Neutrophil (primary cell): ENCODE data around the gene VANGL1.

Experiments
- H3K27ac ChIP-seq: fragments of 200-600 bp; sonication (generic); 2 replicates; pipeline ENCODE4 v1.5.1; 2016; ENCODE audit warnings: mild to moderate bottlenecking, moderate library complexity
- H3K27me3 ChIP-seq: fragments of 200-600 bp; sonication (generic); 2 replicates; pipeline ENCODE4 v1.6.0; 2016; ENCODE audit warnings: mild to moderate bottlenecking
- H3K36me3 ChIP-seq: fragments of 200-600 bp; sonication (generic); 2 replicates; pipeline ENCODE4 v1.5.1; 2017
- H3K4me1 ChIP-seq, 2 experiments: fragments of 200-600 bp in 1 of 2; sonication (generic) in 1 of 2; 1 replicate in 1 of 2; 2 replicates in 1 of 2; pipeline versions ENCODE4 v1.5.1 to v1.6.1; 2013 to 2016; ENCODE audit warnings: low read depth in 1 of 2, low read length in 1 of 2, mild to moderate bottlenecking in 1 of 2, moderate library complexity in 1 of 2; ENCODE audit not compliant: control insufficient read depth in 1 of 2, insufficient read depth in 1 of 2
- H3K4me3 ChIP-seq, 2 experiments: fragments of 200-600 bp in 1 of 2; sonication (generic) in 1 of 2; 1 replicate in 1 of 2; 2 replicates in 1 of 2; pipeline ENCODE4 v1.5.1; 2013 to 2016; ENCODE audit warnings: low read depth in 1 of 2, low read length in 1 of 2, mild to moderate bottlenecking in 1 of 2, moderate library complexity in 1 of 2
- H3K9me3 ChIP-seq: fragments of 200-600 bp; sonication (generic); 2 replicates; pipeline ENCODE4 v1.5.1; 2016
- CTCF ChIP-seq: fragments of 200-600 bp; sonication (generic); IDR thresholded peaks from 2 replicates; pipeline ENCODE4 v1.5.1; 2016; ENCODE audit warnings: antibody characterized with exemption

The VANGL1 gene

GRCh38 chr1:115640384-115640783 is 1.4 kb upstream of the VANGL1 start:
- TF ChIP-seq CTCF = no peak
- Histone ChIP-seq H3K27ac (no peak overlapping the region), H3K9me3 (no peaks in the 10 kb centered on the region), H3K4me3 (no peak overlapping the region), H3K27me3 (peaks cover 58% of the 10 kb centered on the region), H3K4me1 (peaks cover 8 to 12% of the 10 kb centered on the region in 2 experiments), H3K36me3 (no peaks in the 10 kb centered on the region)

GRCh38 chr1:115642168-115643072 is 650 bp downstream of the VANGL1 start:
- Histone ChIP-seq H3K27ac (no peak overlapping the region), H3K4me1 (peaks cover 8 to 12% of the 10 kb centered on the region in 2 experiments), H3K4me3 (peak overlapping the region; percentile 36 to 44), H3K9me3 (no peaks in the 10 kb centered on the region), H3K27me3 (peaks cover 59% of the 10 kb centered on the region), H3K36me3 (no peaks in the 10 kb centered on the region)
- TF ChIP-seq CTCF = no peak

- Histone ChIP-seq H3K4me3 (no peak overlapping the region), H3K27me3 (peaks cover 63% of the 10 kb centered on the region), H3K4me1 (peaks cover 8 to 12% of the 10 kb centered on the region in 2 experiments)
These were observed 1.5 kb downstream of the VANGL1 start for GRCh38 chr1:115643225-115643624.

GRCh38 chr1:115643666-115644065 is 1.9 kb downstream of the VANGL1 start:
- Histone ChIP-seq H3K27me3 (peaks cover 63% of the 10 kb centered on the region), H3K9me3 (no peaks in the 10 kb centered on the region), H3K4me1 (peaks cover 8 to 12% of the 10 kb centered on the region in 2 experiments), H3K27ac (no peak overlapping the region), H3K4me3 (no peak overlapping the region), H3K36me3 (no peaks in the 10 kb centered on the region)
- no peak for TF ChIP-seq CTCF

More at GRCh38 chr1:115643225-115643624, 1.5 kb downstream of the VANGL1 start:
- H3K9me3 ChIP-seq = no peaks in the 10 kb centered on the region
- no peak overlapping the region for H3K27ac ChIP-seq
- H3K36me3 ChIP-seq = no peaks in the 10 kb centered on the region
- TF ChIP-seq CTCF = no peak

- Histone ChIP-seq H3K4me3 (no peak overlapping the region), H3K27me3 (peaks cover 63% of the 10 kb centered on the region), H3K9me3 (no peaks in the 10 kb centered on the region), H3K36me3 (no peaks in the 10 kb centered on the region), H3K27ac (no peak overlapping the region), H3K4me1 (peaks cover 8 to 12% of the 10 kb centered on the region in 2 experiments)
- TF ChIP-seq CTCF = no peak
These were observed 2.3 kb downstream of the VANGL1 start for GRCh38 chr1:115644109-115644508.
